AG09319 (cell line): Measurements from ENCODE around the gene TMEM60.

Experiments
- DNase-seq: peaks from one replicate; pipeline ENCODE4 v3.0.0-alpha.2; 2010; ENCODE audit warnings: low read depth; ENCODE audit errors: extremely low read depth
- CTCF ChIP-seq: IDR thresholded peaks from 2 replicates; pipeline ENCODE4 v1.5.1; 2011; ENCODE audit warnings: low read depth, mild to moderate bottlenecking, inconsistent platforms, low read length, moderate library complexity

TMEM60 gene

DNA sequence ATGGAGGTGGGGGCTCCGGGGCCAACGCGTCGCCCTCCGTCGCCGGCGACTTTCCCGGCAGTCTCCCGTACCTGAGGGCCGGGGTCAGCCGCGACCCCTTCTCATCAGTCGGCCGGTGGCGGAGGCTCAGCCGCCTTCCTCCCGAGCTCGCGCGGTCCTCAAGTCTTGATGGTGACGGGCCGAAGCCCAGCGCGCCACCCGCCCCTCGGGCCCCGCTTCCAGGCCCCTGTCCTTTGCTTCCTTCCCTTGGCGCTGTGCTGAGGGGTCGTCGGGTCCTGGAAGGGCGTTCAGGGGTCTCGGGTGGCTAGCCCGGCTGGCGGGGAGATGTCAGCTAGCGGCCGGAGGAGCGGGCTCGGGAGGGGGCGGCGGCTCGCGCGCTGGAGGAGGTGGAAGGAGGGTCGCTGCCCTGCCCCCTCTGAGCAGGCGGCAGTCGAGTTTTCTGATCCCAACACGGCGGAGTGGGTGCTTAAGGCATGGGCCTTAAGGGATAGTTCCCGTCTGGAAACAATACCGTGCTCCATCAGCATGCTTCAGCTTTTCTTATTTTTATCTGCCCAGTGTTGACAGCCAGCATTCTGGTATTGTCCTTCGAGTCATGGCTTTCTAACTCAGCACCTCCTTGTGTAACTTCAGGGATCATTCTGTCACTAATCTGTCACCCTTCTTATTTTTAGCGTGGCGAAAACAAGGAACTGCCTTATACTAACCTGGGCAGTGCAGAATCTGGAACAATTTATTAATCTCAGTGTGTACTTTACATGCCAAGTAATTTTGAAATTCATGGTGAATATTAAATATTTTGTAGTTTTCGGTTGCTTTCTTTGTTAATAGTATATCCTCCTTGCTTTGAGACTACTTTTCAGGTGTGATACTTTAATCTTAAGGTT lies 1.1 kb upstream of the TMEM60 start:
- TF ChIP-seq CTCF = no peak
- DNase-seq = no peak

DNA sequence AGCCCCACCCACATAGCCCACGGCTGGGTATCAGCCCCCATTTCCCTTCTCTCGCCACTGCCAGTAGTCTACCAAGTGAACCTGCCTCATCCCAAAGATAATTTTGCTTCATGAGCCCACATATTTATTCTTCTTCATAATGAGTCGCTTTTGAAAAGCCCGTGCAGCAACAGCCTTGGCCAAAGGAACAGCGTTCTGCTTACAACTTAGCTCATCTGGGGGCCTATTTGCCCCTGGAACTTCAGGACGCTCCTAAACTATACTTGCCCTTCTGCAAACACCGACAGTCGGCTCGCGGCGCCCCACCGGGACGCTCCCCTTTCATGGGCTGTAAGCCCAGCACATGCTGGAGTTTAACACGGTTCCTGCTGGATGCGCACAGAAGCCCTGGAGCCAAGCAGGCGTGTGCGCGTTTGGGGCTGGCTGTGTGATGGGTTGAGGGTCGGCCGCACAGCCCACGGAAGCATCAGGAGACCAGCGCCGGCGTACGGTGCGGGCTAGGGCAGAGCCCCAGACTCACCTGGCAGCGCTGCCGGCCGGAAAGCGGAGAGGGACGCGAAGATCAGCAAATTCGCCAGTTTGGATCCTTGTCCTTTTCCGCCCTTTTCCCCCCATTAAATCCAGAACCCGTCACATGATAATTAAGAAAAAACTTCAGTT lies 370 bp downstream of the TMEM60 start:
- DNase-seq = no peak
- no peak for TF ChIP-seq CTCF

DNA sequence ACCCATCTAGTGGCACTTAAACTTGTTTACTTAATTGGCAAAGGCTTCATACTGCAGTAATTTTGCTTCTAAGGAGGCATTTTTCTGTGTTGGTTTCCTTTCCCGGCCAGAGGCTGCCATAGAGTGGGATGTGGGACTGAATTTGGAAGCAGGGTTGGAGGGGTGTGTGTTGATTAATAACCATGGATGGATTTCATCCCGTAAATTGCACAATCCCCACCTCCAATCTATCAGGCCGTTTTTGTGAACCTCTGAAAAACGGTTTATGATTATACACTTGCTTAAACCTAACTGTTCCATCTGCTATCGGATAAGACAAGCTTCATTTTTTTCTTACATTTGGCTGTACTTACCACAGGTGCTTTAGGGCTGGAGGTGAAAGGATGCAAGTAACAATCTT lies 1.3 kb downstream of the TMEM60 start:
- DNase-seq = no peak
- no peak for TF ChIP-seq CTCF

DNA sequence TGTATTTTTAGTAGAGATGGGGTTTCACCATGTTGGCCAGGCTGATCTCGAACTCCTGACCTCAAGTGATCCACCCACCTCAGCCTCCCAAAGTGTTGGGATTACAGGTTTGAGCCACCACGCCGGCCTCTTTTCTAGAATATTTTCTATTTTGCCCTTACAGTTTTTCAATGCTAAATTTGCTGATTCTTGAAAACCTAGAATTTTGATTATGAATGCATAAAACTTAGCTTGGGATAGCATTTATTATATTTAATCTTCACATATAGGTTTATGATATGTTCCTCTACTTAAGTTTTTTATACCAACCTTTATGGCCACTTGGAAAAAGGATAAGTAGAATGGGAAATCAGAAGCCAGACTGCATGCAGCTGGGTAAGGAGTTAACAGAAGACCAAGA lies 2.1 kb downstream of the TMEM60 start:
- DNase-seq = no peak
- no peak for TF ChIP-seq CTCF

DNA sequence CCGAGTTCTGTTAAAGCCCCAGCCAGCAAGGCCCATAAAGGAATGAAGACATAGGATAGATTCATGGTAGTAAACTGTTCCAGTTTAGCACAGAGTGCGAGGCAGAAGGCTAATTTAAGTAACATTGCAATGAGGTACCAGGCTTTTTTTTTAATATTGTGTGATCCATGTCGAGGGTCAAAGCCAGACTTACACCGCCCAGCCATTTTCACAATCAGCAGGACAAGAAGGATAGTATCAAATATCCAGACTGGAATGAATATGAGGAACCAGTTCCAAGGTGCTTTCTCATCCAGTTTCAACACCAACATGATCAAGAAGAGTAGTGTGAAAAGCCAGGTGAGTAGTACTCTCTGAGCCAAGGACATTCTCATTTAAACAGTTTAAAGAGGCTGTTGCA lies 4.2 kb downstream of the TMEM60 start:
- TF ChIP-seq CTCF = no peak

DNA sequence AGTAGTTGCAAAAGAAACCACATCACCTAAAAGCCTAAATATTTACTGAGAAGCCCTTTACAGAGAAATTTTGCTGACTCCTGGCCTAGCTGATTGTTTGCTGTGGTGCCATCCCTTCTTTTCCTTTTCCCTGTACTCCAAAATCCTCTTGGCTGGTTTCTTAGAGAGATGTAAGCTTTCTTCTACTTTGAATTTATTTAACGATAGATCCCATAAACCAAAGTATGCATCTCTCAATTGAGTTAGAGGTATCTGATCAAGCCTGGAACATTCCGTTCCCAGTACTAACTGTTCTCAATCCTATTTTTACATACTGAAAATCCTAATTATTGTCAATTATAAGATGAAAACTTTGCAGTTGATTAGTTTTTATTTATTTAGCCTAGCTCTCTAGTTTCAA lies 6.3 kb downstream of the TMEM60 start:
- TF ChIP-seq CTCF = no peak
- no peak for DNase-seq

More for the DNA sequence above, 4.2 kb downstream of the TMEM60 start:
- DNase-seq = no peak

DNA sequence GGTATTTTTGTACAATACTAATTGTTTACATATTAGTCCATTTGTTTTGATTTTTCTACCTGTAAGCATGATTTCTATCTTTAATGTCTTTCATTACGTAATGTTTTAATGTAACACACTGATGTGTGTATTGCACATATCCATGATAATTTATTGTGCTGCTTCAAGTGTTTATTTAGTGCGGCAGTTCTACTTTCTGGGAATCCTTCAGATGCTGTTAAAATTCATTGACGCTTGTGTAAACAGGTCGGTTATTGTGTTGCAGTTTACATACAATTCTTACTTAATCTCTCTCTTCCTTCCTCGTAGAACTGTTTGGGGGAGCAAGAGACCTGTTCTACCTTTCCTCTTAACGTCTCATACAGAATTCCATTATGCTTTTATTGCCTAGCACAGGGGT lies 6.9 kb downstream of the TMEM60 start:
- DNase-seq = no peak
- TF ChIP-seq CTCF = no peak
